Muscle layer of duodenum (tissue), 2 donors: Measurements from ENCODE around the gene RGS21.

Experiments used
- H3K27ac ChIP-seq: one replicate; pipeline ENCODE4 v1.7.0; 2013; ENCODE audit warnings: mild to moderate bottlenecking, low read length
- H3K27me3 ChIP-seq: one replicate; pipeline ENCODE4 v1.7.0; 2013; ENCODE audit warnings: low read depth, mild to moderate bottlenecking, control low read depth, low read length
- H3K36me3 ChIP-seq, 2 donors: one replicate each; pipeline ENCODE4 v1.7.0; 2013; ENCODE audit warnings: low read length in 2 of 2, control low read depth in 1 of 2, mild to moderate bottlenecking in 1 of 2; ENCODE audit not compliant: insufficient read depth in 2 of 2, control insufficient read depth in 1 of 2
- H3K4me1 ChIP-seq, 2 donors: one replicate each; pipeline ENCODE4 v1.7.0; 2013; ENCODE audit warnings: low read length in 2 of 2, mild to moderate bottlenecking in 2 of 2, control low read depth in 1 of 2, moderate library complexity in 1 of 2; ENCODE audit not compliant: insufficient read depth in 2 of 2, control insufficient read depth in 1 of 2
- H3K4me3 ChIP-seq, 2 donors: one replicate each; pipeline ENCODE4 v1.7.0; 2013; ENCODE audit warnings: low read length in 2 of 2, low read depth in 1 of 2, mild to moderate bottlenecking in 1 of 2
- H3K9me3 ChIP-seq, 2 donors: one replicate each; pipeline ENCODE4 v1.7.0; 2013; ENCODE audit warnings: low read length in 2 of 2, control low read depth in 1 of 2, mild to moderate bottlenecking in 1 of 2; ENCODE audit not compliant: control insufficient read depth in 1 of 2
- donor health status: healthy.

RGS21 gene

DNA sequence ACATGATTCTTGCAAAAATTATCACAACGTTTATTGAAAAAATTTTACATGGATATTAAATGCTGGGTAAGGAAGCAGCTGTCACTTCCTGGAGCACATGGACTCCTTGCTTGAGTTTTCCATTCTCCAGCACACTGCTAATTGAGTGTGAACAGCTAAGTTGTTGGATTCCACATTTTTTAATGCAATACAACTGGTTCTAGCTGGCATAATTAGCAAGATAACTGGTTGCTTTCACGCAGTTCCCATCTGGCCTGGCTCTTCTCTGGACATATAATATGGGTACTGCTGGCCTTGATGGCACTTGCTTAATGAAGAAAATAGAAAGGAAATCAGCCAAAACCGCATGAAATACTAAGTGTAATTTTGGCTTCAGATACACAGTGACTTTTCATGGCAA lies 26.6 kb downstream of the RGS21 start:
- Histone ChIP-seq H3K4me3 (no peak overlapping the region), H3K4me1 (no peaks in the 10 kb centered on the region), H3K36me3 (no peaks in the 10 kb centered on the region), H3K9me3 (no peaks in the 10 kb centered on the region), H3K27ac (no peak overlapping the region), H3K27me3 (no peaks in the 10 kb centered on the region)

DNA sequence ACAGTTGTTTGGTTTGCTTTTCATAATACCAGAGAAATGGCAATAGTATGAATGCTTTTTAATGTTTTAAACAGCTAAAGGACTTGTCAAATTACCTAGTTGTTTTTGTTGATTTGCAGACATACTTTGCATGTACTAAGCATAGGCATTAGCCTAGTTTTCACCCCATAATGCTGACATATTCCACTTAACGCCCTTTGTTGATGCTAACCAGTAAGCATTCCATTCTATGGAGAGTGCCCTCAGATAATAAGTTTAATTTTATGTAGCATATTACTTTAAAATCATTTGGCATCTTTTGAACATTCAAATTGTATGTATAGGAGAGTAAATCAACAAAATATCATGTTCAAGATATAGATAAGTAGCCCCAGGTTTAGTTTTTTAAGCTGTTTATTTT lies 32.5 kb downstream of the RGS21 start:
- no peaks in the 10 kb centered on the region for H3K9me3 ChIP-seq
- H3K27ac ChIP-seq, result no peak overlapping the region

DNA sequence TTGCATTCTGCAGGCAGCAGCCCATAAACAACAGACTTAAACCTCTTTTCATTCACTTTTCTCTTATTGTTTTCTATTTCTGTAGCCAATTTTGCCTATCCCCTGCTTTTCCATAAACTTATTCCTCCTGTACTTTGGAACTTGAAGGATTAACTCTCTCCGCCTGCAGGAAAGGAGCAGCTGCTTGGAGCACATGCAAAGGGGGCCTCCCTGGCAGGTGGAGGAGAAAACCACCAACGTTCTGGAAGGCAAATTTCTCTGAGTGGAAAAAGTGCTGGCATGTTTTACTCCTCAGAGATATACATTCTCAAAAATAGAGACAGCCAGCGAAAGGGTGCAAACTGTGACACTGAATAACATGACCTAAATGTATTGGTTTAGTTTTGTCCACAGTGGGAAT lies 33.6 kb downstream of the RGS21 start:
- Histone ChIP-seq H3K27ac (no peak overlapping the region), H3K4me1 (no peaks in the 10 kb centered on the region), H3K4me3 (no peak overlapping the region), H3K9me3 (no peaks in the 10 kb centered on the region), H3K27me3 (no peaks in the 10 kb centered on the region), H3K36me3 (no peaks in the 10 kb centered on the region)

More for the DNA sequence above, 32.5 kb downstream of the RGS21 start:
- H3K27me3 ChIP-seq, result no peaks in the 10 kb centered on the region
- no peaks in the 10 kb centered on the region for H3K4me1 ChIP-seq
- no peaks in the 10 kb centered on the region for H3K36me3 ChIP-seq
- H3K4me3 ChIP-seq, result no peak overlapping the region

DNA sequence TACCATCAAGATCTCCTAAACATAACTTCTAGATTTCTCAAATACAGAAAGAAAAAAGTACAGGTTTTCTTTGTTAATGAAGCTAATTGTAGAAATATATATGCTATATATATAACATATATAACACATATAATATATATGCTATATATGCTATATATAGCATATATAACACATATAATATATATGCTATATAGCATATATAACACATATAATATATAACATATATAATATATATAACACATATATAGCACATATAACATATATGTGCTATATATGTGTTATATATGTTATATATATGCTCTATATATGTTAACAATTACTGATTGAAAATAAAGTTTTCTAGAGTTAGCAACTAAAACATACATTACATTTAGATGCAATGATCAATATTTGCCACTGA lies 34.8 kb downstream of the RGS21 start:
- Histone ChIP-seq H3K36me3 (no peaks in the 10 kb centered on the region), H3K27me3 (no peaks in the 10 kb centered on the region), H3K27ac (no peak overlapping the region), H3K9me3 (no peaks in the 10 kb centered on the region), H3K4me3 (no peak overlapping the region), H3K4me1 (no peaks in the 10 kb centered on the region)

- Histone ChIP-seq H3K4me3 (no peak overlapping the region), H3K4me1 (no peaks in the 10 kb centered on the region), H3K27ac (no peak overlapping the region), H3K9me3 (no peaks in the 10 kb centered on the region), H3K36me3 (no peaks in the 10 kb centered on the region), H3K27me3 (no peaks in the 10 kb centered on the region)
Measured at GRCh38 chr1:192357924-192358323, 41.1 kb downstream of the RGS21 start.

GRCh38 chr1:192358402-192358801 lies 41.6 kb downstream of the RGS21 start:
- no peaks in the 10 kb centered on the region for H3K36me3 ChIP-seq
- H3K27me3 ChIP-seq, result no peaks in the 10 kb centered on the region
- no peak overlapping the region for H3K27ac ChIP-seq
- H3K4me3 ChIP-seq, result no peak overlapping the region
- H3K4me1 ChIP-seq, result no peaks in the 10 kb centered on the region
- H3K9me3 ChIP-seq, result no peaks in the 10 kb centered on the region

GRCh38 chr1:192358822-192359221 lies 42.0 kb downstream of the RGS21 start:
- Histone ChIP-seq H3K36me3 (no peaks in the 10 kb centered on the region), H3K27me3 (no peaks in the 10 kb centered on the region), H3K4me1 (no peaks in the 10 kb centered on the region), H3K4me3 (no peak overlapping the region), H3K9me3 (no peaks in the 10 kb centered on the region), H3K27ac (no peak overlapping the region)

- no peaks in the 10 kb centered on the region for H3K27me3 ChIP-seq
- no peaks in the 10 kb centered on the region for H3K4me1 ChIP-seq
- no peak overlapping the region for H3K4me3 ChIP-seq
- H3K9me3 ChIP-seq, result no peaks in the 10 kb centered on the region
- H3K36me3 ChIP-seq, result no peaks in the 10 kb centered on the region
- H3K27ac ChIP-seq, result no peak overlapping the region
Measured at GRCh38 chr1:192363177-192363576, 46.4 kb downstream of the RGS21 start.

DNA sequence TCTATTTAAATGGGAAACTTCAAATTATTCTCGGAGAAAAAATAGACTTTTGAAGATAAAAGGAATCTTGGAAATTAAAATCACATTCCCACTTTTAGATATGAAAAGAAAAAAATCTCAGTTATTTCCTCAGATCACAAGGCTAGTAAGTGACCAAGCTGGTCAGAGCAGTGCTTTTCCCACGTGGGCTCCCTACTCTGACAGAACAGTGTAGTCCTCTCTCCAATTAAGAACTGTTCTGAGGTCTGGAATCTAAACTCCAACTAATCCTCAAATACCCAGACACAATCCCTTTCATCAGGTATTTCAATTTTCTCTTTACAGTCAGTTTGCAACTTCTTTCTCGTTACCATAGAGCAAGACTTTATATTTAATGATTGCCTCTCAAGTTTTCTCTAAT lies 50.6 kb downstream of the RGS21 start:
- H3K27ac ChIP-seq, result no peak overlapping the region
- no peaks in the 10 kb centered on the region for H3K27me3 ChIP-seq
- no peaks in the 10 kb centered on the region for H3K9me3 ChIP-seq
- H3K36me3 ChIP-seq, result no peaks in the 10 kb centered on the region
- H3K4me1 ChIP-seq, result no peaks in the 10 kb centered on the region
- H3K4me3 ChIP-seq, result no peak overlapping the region

GRCh38 chr1:192375306-192375705 lies 58.5 kb downstream of the RGS21 start:
- Histone ChIP-seq H3K9me3 (no peaks in the 10 kb centered on the region), H3K4me3 (no peak overlapping the region), H3K4me1 (no peaks in the 10 kb centered on the region), H3K27me3 (no peaks in the 10 kb centered on the region), H3K36me3 (no peaks in the 10 kb centered on the region), H3K27ac (no peak overlapping the region)

DNA sequence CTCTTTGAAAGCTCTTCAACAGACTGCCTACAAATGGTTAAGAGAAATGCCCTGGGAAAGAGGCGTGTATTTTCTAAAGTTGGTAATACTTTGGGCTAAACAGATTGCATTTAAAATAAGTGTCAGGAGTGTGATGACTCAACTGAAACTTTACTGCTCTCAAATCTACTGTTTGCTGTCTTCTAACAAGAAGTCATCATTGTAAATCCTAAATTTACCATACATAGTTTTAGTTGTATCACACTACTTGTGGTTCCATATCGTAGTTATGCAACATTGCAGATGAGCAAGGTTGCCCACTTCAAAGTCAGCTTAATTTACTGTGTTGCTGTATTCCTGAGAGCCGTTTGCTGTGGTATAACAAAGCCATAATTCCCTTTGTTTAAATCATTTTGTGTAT lies 59.6 kb downstream of the RGS21 start:
- Histone ChIP-seq H3K4me1 (no peaks in the 10 kb centered on the region), H3K4me3 (no peak overlapping the region), H3K27ac (no peak overlapping the region), H3K27me3 (no peaks in the 10 kb centered on the region), H3K36me3 (no peaks in the 10 kb centered on the region), H3K9me3 (no peaks in the 10 kb centered on the region)

GRCh38 chr1:192378276-192378675 lies 61.5 kb downstream of the RGS21 start:
- no peak overlapping the region for H3K4me3 ChIP-seq
- H3K27ac ChIP-seq, result no peak overlapping the region
- no peaks in the 10 kb centered on the region for H3K27me3 ChIP-seq
- H3K9me3 ChIP-seq, result no peaks in the 10 kb centered on the region
- no peaks in the 10 kb centered on the region for H3K36me3 ChIP-seq
- no peaks in the 10 kb centered on the region for H3K4me1 ChIP-seq
